ENCODE data around the gene ARHGAP26.

Gene ARHGAP26

DNA sequence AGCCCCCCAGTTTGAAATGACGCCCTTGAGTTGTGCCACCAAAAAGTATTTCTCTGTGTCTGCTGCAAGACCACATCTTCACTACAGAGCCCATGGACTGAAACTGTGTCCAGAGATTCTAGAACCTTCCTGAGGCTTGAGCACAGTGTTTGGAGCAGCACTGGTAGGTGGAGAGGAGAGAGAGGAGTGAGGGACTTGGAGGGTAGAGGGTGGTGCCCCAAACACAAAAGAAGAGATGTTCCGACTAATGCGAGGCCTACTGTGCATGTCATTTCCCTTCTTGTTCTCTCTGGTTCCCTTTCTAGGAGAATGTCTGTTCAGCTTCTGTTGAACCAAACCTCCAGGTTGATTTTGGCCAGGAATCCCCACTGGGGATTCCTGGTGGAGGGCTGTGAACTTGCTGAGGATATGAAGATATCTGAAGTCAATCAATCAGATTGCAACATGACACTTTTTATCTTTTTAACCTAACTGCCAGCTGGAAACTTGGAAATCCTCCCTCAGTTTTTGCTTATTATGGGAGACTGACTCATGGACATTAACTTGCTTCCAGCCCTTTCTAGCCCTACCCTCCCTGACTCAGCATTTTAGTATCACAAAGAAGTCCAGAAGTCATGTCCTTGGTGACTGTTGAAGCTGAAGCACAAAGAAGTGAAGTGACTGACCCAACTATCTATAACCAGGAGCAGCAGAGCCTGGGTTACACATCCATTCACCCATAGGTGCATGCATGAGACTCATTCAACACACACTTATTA, 478.8 kb downstream of the ARHGAP26 start:
- Histone ChIP-seq H3K4me3 (ENCODE audit: insufficient read depth, low read depth, low read length) (no peak overlapping the region), H3K9me3 (ENCODE audit: control insufficient read depth, low read length) (no peaks in the 10 kb centered on the region), H3K27ac (ENCODE audit: insufficient read depth, low read depth, low read length, poor library complexity, severe bottlenecking) (no peak overlapping the region), H3K27me3 (ENCODE audit: control insufficient read depth, insufficient read depth, low read length, poor library complexity, severe bottlenecking) (no peaks in the 10 kb centered on the region), H3K4me1 (ENCODE audit: control insufficient read depth, insufficient read depth, low read length) (no peaks in the 10 kb centered on the region), H3K36me3 (ENCODE audit: control insufficient read depth, insufficient read depth, low read length) (no peaks in the 10 kb centered on the region)
- 89 to 90% methylated on average over 3 of the region's 3 CpGs for WGBS, 2 experiments

DNA sequence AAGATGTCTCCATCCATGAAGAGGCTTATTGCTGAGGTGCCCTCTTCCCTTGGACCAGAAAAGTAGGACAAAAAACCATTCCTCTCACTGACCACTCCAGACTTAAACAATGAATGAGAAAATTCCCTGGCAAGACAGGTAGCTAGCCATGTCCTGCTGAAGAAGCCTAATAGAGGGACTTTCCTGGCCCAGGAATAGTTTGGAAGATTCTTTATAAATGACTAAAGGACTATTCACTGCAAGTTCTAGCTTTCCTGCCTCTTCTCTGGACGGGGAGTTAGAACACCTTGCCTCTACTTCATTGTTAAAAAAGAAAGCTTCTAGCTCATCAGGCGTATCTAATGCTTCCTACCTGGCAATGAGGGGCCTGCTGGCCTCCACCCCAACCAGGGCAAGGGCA, 479.7 kb downstream of the ARHGAP26 start:
- no peak overlapping the region for H3K4me3 ChIP-seq (ENCODE audit: insufficient read depth, low read depth, low read length)
- WGBS, 2 experiments: 86 to 95% methylated on average over 2 of the region's 2 CpGs
- H3K36me3 ChIP-seq (ENCODE audit: control insufficient read depth, insufficient read depth, low read length): no peaks in the 10 kb centered on the region
- H3K27ac ChIP-seq (ENCODE audit: insufficient read depth, low read depth, low read length, poor library complexity, severe bottlenecking): no peak overlapping the region
- H3K27me3 ChIP-seq (ENCODE audit: control insufficient read depth, insufficient read depth, low read length, poor library complexity, severe bottlenecking): no peaks in the 10 kb centered on the region
- no peaks in the 10 kb centered on the region for H3K9me3 ChIP-seq (ENCODE audit: control insufficient read depth, low read length)
- H3K4me1 ChIP-seq (ENCODE audit: control insufficient read depth, insufficient read depth, low read length): no peaks in the 10 kb centered on the region

DNA sequence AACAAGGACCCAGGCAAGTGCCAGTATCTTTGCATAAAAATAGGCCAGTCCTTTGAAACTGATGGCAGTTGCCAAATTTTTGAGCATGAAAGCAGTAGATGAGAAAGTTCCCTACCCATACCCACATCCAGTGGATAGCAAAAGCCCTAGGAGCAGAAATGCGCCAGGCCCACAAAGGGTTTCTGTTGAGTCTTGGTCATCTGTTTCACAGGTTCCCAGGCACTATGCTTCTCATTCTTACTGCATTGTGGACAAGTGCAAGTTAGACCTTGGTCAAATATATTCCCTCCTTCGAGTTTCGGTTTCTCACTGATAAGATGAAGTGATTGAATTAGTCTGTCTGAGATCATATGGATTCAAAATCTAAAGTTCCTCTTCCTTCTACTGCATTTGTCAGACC, 481.0 kb downstream of the ARHGAP26 start:
- Histone ChIP-seq H3K27me3 (ENCODE audit: control insufficient read depth, insufficient read depth, low read length, poor library complexity, severe bottlenecking) (no peaks in the 10 kb centered on the region), H3K9me3 (ENCODE audit: control insufficient read depth, low read length) (no peaks in the 10 kb centered on the region), H3K4me3 (ENCODE audit: insufficient read depth, low read depth, low read length) (no peak overlapping the region), H3K36me3 (ENCODE audit: control insufficient read depth, insufficient read depth, low read length) (no peaks in the 10 kb centered on the region), H3K27ac (ENCODE audit: insufficient read depth, low read depth, low read length, poor library complexity, severe bottlenecking) (no peak overlapping the region), H3K4me1 (ENCODE audit: control insufficient read depth, insufficient read depth, low read length) (no peaks in the 10 kb centered on the region)
- WGBS, 2 experiments: 98 to 99% methylated on average over 3 of the region's 3 CpGs

DNA sequence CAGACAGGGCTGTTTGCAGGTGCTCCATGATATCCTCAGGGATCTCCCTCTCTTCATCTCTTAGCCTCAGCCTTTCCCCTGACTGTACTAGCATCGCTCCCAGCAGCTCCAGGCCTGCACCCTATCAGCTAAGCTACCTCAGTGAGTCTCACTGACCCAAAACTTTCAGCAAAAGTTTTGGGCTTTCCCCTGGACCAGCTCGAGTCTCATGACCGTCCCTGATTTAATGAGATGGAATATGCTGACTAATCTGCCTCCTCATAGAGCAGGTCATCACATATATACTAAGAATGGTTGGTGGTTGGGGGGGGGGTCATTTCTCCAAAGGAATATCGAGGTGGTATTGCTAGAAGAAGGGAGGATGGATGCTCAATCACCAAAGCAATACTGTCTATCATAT, 481.8 kb downstream of the ARHGAP26 start:
- Histone ChIP-seq H3K27me3 (ENCODE audit: control insufficient read depth, insufficient read depth, low read length, poor library complexity, severe bottlenecking) (no peaks in the 10 kb centered on the region), H3K4me1 (ENCODE audit: control insufficient read depth, insufficient read depth, low read length) (no peaks in the 10 kb centered on the region), H3K27ac (ENCODE audit: insufficient read depth, low read depth, low read length, poor library complexity, severe bottlenecking) (no peak overlapping the region), H3K4me3 (ENCODE audit: insufficient read depth, low read depth, low read length) (no peak overlapping the region), H3K36me3 (ENCODE audit: control insufficient read depth, insufficient read depth, low read length) (no peaks in the 10 kb centered on the region), H3K9me3 (ENCODE audit: control insufficient read depth, low read length) (no peaks in the 10 kb centered on the region)
- WGBS, 2 experiments: 94 to 100% methylated on average over 3 of the region's 4 CpGs

DNA sequence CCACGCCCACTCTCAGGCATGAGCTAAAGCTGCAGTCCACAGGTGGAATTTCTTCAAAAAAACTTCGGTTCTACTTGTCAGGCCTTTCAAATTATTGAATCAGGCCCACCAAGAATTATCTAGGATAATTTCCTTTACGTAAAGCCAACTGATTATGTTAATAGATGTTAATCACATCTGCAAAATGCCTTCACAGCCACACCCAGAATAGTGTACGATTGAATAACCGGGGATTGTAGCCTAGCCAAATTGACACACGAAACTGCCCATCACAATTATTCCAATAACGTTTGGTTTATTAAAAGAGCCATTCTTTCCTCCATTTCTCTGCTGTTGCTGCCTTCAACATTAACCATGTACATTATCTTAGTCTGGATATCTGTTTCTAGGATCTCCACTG, 484.6 kb downstream of the ARHGAP26 start:
- Histone ChIP-seq H3K27ac (ENCODE audit: insufficient read depth, low read depth, low read length, poor library complexity, severe bottlenecking) (no peak overlapping the region), H3K4me1 (ENCODE audit: control insufficient read depth, insufficient read depth, low read length) (no peaks in the 10 kb centered on the region), H3K27me3 (ENCODE audit: control insufficient read depth, insufficient read depth, low read length, poor library complexity, severe bottlenecking) (no peaks in the 10 kb centered on the region), H3K36me3 (ENCODE audit: control insufficient read depth, insufficient read depth, low read length) (no peaks in the 10 kb centered on the region), H3K4me3 (ENCODE audit: insufficient read depth, low read depth, low read length) (no peak overlapping the region), H3K9me3 (ENCODE audit: control insufficient read depth, low read length) (no peaks in the 10 kb centered on the region)
- WGBS, 2 experiments: 93 to 96% methylated on average over 6 to 7 of the region's 7 CpGs

DNA sequence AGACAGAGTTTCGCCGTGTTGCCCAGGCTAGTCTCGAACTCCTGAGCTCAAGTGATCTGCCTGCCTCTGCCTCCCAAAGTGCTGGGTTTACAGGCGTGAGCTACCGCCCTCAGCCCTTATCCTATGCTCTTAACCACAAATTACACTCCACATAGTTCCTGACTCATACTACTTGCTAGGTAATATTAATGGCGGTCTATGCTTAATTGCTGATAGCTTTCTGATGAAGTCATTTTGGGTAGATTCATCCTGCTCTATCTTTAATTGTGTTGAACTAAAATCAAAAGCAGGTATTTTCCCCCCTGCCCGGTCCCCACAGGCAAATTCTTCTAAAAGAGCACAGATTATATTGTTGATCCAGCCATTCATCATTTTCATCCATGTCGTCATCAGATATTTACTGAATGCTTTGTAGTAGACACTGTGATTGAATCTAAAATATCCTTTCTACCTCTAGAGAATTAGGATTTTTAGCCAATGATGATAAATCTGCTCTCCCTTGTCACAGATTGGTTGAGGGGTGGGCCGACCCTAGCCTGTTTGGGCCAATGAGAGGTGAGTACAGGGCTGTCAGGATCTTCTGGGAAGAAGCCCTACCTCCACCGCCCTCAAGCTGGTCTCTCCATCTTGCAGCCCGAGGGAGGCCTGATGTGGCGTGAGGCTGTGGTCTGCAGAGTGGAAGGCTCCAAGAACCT, 488.5 kb downstream of the ARHGAP26 start:
- no peaks in the 10 kb centered on the region for H3K27me3 ChIP-seq (ENCODE audit: control insufficient read depth, insufficient read depth, low read length, poor library complexity, severe bottlenecking)
- no peak overlapping the region for H3K27ac ChIP-seq (ENCODE audit: insufficient read depth, low read depth, low read length, poor library complexity, severe bottlenecking)
- no peaks in the 10 kb centered on the region for H3K9me3 ChIP-seq (ENCODE audit: control insufficient read depth, low read length)
- H3K4me3 ChIP-seq (ENCODE audit: insufficient read depth, low read depth, low read length): no peak overlapping the region
- no peaks in the 10 kb centered on the region for H3K36me3 ChIP-seq (ENCODE audit: control insufficient read depth, insufficient read depth, low read length)
- H3K4me1 ChIP-seq (ENCODE audit: control insufficient read depth, insufficient read depth, low read length): no peaks in the 10 kb centered on the region
- 95% methylated on average over 11 to 12 of the region's 12 CpGs for WGBS, 2 experiments

DNA sequence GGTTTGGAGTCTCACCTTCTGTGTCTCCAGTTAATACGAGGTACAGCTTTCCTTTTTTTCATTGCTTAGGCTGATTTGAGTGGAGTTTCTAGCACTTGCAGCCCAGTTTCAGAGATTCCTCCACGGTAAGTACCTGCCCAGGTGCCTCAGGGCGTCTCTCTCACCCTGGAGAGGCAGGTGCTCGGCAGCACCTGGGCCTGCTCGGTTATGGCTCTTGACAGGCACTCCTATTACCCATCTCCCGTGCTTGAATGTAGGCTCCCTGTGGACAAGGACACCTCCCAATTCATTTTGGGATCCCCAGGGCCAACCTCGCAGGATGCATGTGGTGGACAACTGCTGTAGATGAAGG, 489.1 kb downstream of the ARHGAP26 start:
- Histone ChIP-seq H3K27ac (ENCODE audit: insufficient read depth, low read depth, low read length, poor library complexity, severe bottlenecking) (no peak overlapping the region), H3K4me1 (ENCODE audit: control insufficient read depth, insufficient read depth, low read length) (no peaks in the 10 kb centered on the region), H3K27me3 (ENCODE audit: control insufficient read depth, insufficient read depth, low read length, poor library complexity, severe bottlenecking) (no peaks in the 10 kb centered on the region), H3K4me3 (ENCODE audit: insufficient read depth, low read depth, low read length) (no peak overlapping the region), H3K9me3 (ENCODE audit: control insufficient read depth, low read length) (no peaks in the 10 kb centered on the region), H3K36me3 (ENCODE audit: control insufficient read depth, insufficient read depth, low read length) (no peaks in the 10 kb centered on the region)
- WGBS, 2 experiments: 95% methylated on average over 7 of the region's 7 CpGs

DNA sequence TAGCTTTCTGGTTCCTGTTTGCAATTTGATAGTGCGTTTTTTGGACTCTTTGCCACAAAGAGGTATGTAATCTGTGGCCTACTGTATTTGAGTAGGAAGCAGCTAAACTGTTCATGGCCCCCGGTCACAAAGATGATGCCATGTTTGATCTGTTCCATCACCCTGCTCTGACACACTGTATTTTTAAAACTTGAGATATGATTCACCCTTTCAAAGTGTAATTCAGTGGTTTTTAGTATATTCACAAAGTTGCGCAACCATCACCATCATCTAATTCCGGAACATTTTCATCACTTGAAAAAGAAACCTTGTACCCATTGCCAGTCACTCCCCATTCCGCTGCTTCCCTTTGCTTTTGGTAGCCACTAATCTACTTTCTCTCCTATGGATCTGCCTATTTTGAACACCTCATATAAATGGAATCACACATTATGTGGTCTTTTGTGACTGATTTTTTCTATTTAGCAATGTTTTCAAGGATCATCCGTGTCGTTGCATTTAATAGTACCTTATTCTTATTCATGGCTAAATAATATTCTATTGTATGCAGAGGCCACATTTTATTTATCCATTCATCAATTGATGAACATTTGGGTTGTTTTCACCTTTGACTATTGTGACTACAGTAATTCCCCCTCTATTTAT, 491.7 kb downstream of the ARHGAP26 start:
- Histone ChIP-seq H3K9me3 (ENCODE audit: control insufficient read depth, low read length) (no peaks in the 10 kb centered on the region), H3K27ac (ENCODE audit: insufficient read depth, low read depth, low read length, poor library complexity, severe bottlenecking) (no peak overlapping the region), H3K4me3 (ENCODE audit: insufficient read depth, low read depth, low read length) (no peak overlapping the region), H3K4me1 (ENCODE audit: control insufficient read depth, insufficient read depth, low read length) (no peaks in the 10 kb centered on the region), H3K36me3 (ENCODE audit: control insufficient read depth, insufficient read depth, low read length) (no peaks in the 10 kb centered on the region), H3K27me3 (ENCODE audit: control insufficient read depth, insufficient read depth, low read length, poor library complexity, severe bottlenecking) (no peaks in the 10 kb centered on the region)
- 95 to 96% methylated on average over 5 to 7 of the region's 7 CpGs for WGBS, 2 experiments

DNA sequence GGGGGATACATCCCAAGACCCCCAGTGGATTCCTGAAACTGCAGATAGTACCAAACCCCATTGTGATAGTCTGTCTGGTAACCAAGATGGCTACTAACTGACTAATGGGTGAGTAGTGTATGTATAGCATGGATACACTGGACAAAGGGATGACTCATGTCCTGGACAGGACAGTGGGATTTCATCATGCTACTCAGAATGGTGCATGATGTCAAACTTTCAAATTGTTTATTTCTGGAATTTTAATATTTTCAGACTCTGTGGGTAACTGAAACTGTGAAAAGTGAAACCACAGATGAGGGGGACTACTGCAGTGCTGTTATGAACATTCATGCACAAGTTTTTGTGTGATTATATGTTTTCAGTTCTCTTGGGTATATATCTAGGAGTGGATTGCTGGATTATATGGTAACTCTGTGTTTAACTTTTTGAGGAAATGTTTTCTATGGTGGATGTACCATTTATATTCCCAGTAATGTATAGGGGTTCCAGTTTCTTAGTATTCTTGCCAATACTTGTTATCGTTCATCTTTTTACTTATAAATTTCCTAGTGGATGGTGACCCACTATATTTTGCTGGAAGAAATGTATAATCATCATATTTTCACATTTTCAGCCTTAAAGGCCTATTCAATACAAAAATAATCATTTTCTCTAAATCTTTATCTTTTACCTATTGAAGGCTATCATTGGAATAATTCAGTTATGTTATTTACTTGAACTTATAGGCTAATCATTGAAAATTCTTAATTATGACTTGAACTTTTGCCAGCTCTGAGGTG, 492.4 kb downstream of the ARHGAP26 start:
- no peaks in the 10 kb centered on the region for H3K36me3 ChIP-seq (ENCODE audit: control insufficient read depth, insufficient read depth, low read length)

More for the DNA sequence above, 492.4 kb downstream of the ARHGAP26 start:
- no CpG with 5 or more reads among the region's 1 CpG for WGBS, 2 experiments
- Histone ChIP-seq H3K4me3 (ENCODE audit: insufficient read depth, low read depth, low read length) (no peak overlapping the region), H3K27me3 (ENCODE audit: control insufficient read depth, insufficient read depth, low read length, poor library complexity, severe bottlenecking) (no peaks in the 10 kb centered on the region), H3K27ac (ENCODE audit: insufficient read depth, low read depth, low read length, poor library complexity, severe bottlenecking) (no peak overlapping the region), H3K9me3 (ENCODE audit: control insufficient read depth, low read length) (no peaks in the 10 kb centered on the region), H3K4me1 (ENCODE audit: control insufficient read depth, insufficient read depth, low read length) (no peaks in the 10 kb centered on the region)
